ENCODE data around the gene COX8C. TPM values are rescaled to one million over a fixed set of nuclear protein-coding genes. Genes with fewer than 3 reads are reported as not detected.

Gene COX8C
- total and polyA plus RNA-seq, 2 of the 8 experiments (the other 6 are each of a cell fraction or from before 2014, with no cell fraction given) = not detected

DNA sequence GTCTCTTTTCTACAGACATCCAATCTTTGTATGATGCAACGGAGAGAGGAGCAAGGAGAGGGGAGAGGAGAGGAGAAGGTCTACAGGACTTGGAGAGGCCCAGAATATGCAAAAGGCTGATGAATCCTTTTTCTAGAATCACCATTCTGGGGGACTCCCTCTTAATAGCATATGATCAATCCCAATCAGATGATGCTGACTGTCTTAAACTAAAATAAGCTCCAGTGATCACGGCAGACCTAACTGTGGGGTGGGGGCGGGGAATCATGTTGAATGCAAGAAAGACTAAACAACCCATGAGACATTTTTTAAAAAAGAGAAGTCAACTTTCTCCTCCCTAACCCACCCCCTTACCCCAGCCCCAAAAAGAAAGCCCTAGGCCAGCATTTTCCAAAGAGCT lies 47.6 kb upstream of the COX8C start:
- H4K8ac ChIP-seq (ENCODE audit: extremely low read depth, insufficient read depth, low read length) = no peak overlapping the region
- DNase-seq (ENCODE audit: low read depth in 1 of 2, low spot score in 2 of 2) (no peak), FAIRE-seq (no peak)
- no peak overlapping the region for H4K5ac ChIP-seq (ENCODE audit: insufficient read length, low read depth, low read length)
- ChIA-PET CTCF (ENCODE audit: partially characterized antibody) (no interaction called here), POLR2A (ENCODE audit: partially characterized antibody) (no interaction called here)
- H3K36me3 ChIP-seq (ENCODE audit: control insufficient read depth in 2 of 4, insufficient read depth in 4 of 4, low read length in 3 of 4) = peaks cover 0 to 2% (median 0%) of the 10 kb centered on the region in 4 experiments; a peak in 2 of 8 replicates
- H2BK120ac ChIP-seq (replicated peaks; ENCODE audit: low read depth, low read length) = no peak overlapping the region
- no peak overlapping the region for H3K56ac ChIP-seq (replicated peaks; ENCODE audit: insufficient read length, low read depth, low read length)
- no peak overlapping the region for H3K23ac ChIP-seq (ENCODE audit: insufficient read length)
- H2BK15ac ChIP-seq (ENCODE audit: low read length) = no peak overlapping the region
- H3K27ac ChIP-seq (ENCODE audit: low read depth, low read length) = no peak overlapping the region
- H3K9me3 ChIP-seq (ENCODE audit: insufficient read depth in 2 of 2, low read depth in 1 of 2, low read length in 1 of 2) = no peaks in the 10 kb centered on the region
- H2BK5ac ChIP-seq (ENCODE audit: low read depth, low read length) = no peak overlapping the region
- H3K79me2 ChIP-seq (ENCODE audit: control insufficient read depth in 1 of 2, insufficient read depth in 2 of 2, low read length in 2 of 2) = peaks cover 0 to 57% of the 10 kb centered on the region in 2 experiments; a peak in 3 of 4 replicates
- H3K18ac ChIP-seq (ENCODE audit: extremely low read depth, low read length) = no peak overlapping the region
- H2BK12ac ChIP-seq (ENCODE audit: low read depth, low read length) = no peak overlapping the region
- no peak overlapping the region for H2AFZ ChIP-seq (ENCODE audit: low read length)
- H3K4me1 ChIP-seq (replicated peaks in 1 of 4; ENCODE audit: control insufficient read depth in 3 of 4, insufficient read depth in 4 of 4, low read length in 3 of 4) = peaks cover 0 to 10% (median 6%) of the 10 kb centered on the region in 4 experiments; a peak in 3 of 7 replicates
- no peak overlapping the region for H3K4me2 ChIP-seq (ENCODE audit: insufficient read depth in 1 of 2, low read depth in 2 of 2, low read length in 2 of 2)
- H3K4me3 ChIP-seq (ENCODE audit: extremely low read depth in 1 of 4, insufficient read depth in 2 of 4, low read depth in 3 of 4, low read length in 4 of 4) = no peak overlapping the region
- H4K91ac ChIP-seq (replicated peaks; ENCODE audit: insufficient read length, low read length) = no peak overlapping the region
- no peak overlapping the region for H3K9ac ChIP-seq (replicated peaks in 1 of 4; ENCODE audit: extremely low read depth in 1 of 4, low read depth in 3 of 4, low read length in 3 of 4)
- no peaks in the 10 kb centered on the region for H4K20me1 ChIP-seq (replicated peaks in 1 of 2; ENCODE audit: control insufficient read depth in 1 of 2, insufficient read depth in 2 of 2, low read length in 2 of 2)
- H3K79me1 ChIP-seq (ENCODE audit: low read depth, low read length) = no peaks in the 10 kb centered on the region; the same call in 1 of the 2 replicates
- H3K27me3 ChIP-seq (replicated peaks in 1 of 4; ENCODE audit: control insufficient read depth in 3 of 4, extremely low read depth in 1 of 4, insufficient read depth in 3 of 4, low read length in 3 of 4) = no peaks in the 10 kb centered on the region
- H3K14ac ChIP-seq (ENCODE audit: insufficient read length) = no peak overlapping the region
- H3K23me2 ChIP-seq (ENCODE audit: low read depth, low read length) = no peaks in the 10 kb centered on the region
- 95% methylated on average over 3 of the region's 3 CpGs; no CpG with 5 or more reads in 1 of the 2 experiments for WGBS, 2 experiments (ENCODE audit: extremely low coverage in 1 of 2, insufficient coverage in 1 of 2, insufficient read length in 1 of 2, insufficient replicate concordance in 2 of 2, low coverage in 1 of 2, low lambda C conversion rate in 2 of 2, missing lambda C conversion rate in 1 of 2)
- no peak overlapping the region for H2AK5ac ChIP-seq (ENCODE audit: low read depth, low read length)
- TF ChIP-seq, protein P1, sequence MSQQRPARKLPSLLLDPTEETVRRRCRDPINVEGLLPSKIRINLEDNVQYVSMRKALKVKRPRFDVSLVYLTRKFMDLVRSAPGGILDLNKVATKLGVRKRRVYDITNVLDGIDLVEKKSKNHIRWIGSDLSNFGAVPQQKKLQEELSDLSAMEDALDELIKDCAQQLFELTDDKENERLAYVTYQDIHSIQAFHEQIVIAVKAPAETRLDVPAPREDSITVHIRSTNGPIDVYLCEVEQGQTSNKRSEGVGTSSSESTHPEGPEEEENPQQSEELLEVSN (IDR thresholded peaks at IDR 0.05) = no peak
- TF ChIP-seq NANOG (IDR thresholded peaks at IDR 0.05; ENCODE audit: insufficient read depth, low read depth, low read length, poor library complexity, severe bottlenecking) (no peak), RNF2 (IDR thresholded peaks at IDR 0.05; ENCODE audit: borderline replicate concordance, low read depth, low read length, missing control alignments, poor library complexity, severe bottlenecking) (no peak), SIN3A (conservative IDR thresholded peaks at IDR 0.05 in 1 of 2, IDR thresholded peaks at IDR 0.05 in 1 of 2; ENCODE audit: low read depth in 1 of 2, low read length in 2 of 2) (no peak), TAF1 (IDR thresholded peaks at IDR 0.05; ENCODE audit: low read depth, low read length) (no peak)
- H3K4ac ChIP-seq (replicated peaks; ENCODE audit: insufficient read length, low read depth, low read length) = no peak overlapping the region
- H2BK20ac ChIP-seq (ENCODE audit: low read length) = no peak overlapping the region

Measured in H1 (cell line).